ENCODE data around the gene NAPB. TPM values are rescaled to one million over a fixed set of nuclear protein-coding genes. Genes with fewer than 3 reads are reported as not detected.

NAPB gene
- total RNA-seq, 2 experiments from 2014 or later: 9.7 to 10.3 TPM

DNA sequence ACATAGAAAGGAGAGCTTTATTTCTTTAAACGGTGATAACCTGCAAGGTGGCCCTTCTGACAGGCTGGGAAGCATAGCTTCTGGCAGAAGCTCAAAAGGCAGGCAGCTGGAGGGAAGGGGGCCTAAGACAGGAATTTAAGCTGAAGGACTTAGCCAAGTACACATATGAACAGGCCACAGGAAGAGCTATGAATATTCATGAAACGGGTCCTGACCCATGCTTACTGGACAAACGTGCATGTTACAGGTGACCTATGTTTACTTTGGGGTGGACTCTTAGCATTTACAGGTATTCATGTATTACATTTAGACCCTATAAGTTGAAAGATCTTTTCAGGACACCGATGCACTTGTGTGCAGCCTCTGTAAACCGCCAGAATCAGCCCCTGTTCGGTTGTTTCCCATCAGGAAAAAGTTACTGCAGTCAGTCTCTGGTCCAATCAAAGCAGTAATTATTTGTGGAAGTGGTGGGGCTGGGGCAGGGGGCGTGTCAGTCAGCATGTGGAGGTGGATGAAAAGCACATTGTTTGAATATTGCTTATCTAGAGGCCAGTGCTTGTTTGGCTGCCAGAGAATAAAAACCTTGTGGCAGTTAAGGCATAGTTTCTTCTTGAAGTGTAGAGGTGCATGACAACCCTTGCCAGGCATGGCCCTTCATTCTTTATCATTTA is 62.2 kb downstream of the NAPB start:
- POLR2A ChIA-PET: interaction anchor here (0.8 to 3.0 kb wide), 2 partner anchors 9 to 41 kb away, joined by 3 to 23 read pairs; partner anchors contain the start of gene NXT1

DNA sequence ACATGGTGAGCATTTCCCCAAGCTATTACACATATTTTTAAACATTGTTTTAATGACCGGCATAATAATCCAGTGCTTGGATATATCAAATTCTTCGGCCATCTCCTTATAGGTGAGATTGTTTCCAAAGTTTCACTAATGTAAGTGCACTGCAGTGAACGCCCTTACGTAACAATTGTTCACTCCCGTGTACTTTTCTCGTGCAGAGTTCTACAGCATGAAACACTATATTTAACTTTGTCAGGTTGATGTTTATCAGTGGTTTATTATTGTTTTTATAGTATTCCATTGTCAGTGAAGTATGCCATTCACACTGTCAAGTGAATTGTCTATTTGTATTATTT is 62.8 kb downstream of the NAPB start:
- POLR2A ChIA-PET: interaction anchor here (0.8 to 3.0 kb wide), 4 partner anchors 8 to 63 kb away, joined by 3 to 23 read pairs (median 6); partner anchors contain the start of genes NAPB and NXT1
- CTCF ChIA-PET: interaction anchor here (1.2 to 3.4 kb wide), 2 partner anchors 9 to 62 kb away, joined by 4 to 14 read pairs; partner anchors contain the start of gene NAPB

More for the DNA sequence above, 62.2 kb downstream of the NAPB start:
- CTCF ChIA-PET: interaction anchor here (3.4 kb wide), 1 partner anchor 62 kb away, joined by 14 read pairs; the partner anchor contains the start of gene NAPB

DNA sequence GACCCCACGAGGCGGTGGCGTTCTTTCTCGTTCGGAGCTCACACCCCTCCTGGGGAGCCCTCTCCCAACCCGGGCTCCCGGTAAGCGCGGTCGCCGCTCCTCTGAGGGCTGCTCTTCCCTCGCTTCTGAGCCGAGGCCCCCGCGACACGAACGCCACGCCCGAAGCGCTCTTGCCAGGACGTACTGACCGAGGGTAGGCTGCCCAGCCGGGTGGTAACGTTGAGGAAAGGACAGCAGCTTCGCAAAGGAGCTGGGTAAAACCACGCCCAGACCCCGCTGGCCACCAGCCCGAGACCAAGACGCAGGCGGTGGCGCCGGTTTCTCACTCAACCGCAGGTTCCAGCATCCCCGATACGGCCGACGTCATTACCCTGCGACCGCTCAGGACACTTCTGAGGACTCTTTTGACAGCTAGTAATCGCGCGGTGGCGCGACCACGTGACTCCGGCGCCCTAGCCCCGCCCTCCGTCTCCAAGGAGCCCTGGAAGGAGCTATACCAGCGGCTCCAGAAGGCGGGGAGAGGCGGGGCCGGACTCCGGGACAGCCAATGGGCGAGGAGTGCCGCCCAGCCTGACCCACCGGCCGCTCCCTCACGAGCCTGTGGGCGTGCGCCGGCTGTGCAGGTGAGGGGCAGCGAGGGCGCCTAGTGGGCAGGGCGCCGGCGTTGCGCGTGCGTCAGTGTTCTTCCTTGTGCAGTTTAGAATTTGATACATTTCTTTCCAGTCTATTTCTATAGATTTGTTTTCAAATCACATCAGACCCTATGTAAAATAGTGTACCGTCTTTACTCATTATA is 63.3 kb downstream of the NAPB start:
- ChIA-PET CTCF (interaction anchor here (0.7 to 3.4 kb wide), 3 partner anchors 8 to 87 kb away, joined by 3 to 14 read pairs (median 4); partner anchors contain the start of gene NAPB), POLR2A (interaction anchor here (1.0 to 3.0 kb wide), 3 partner anchors 8 to 63 kb away, joined by 4 to 23 read pairs (median 8); partner anchors contain the start of genes NAPB and NXT1)

DNA sequence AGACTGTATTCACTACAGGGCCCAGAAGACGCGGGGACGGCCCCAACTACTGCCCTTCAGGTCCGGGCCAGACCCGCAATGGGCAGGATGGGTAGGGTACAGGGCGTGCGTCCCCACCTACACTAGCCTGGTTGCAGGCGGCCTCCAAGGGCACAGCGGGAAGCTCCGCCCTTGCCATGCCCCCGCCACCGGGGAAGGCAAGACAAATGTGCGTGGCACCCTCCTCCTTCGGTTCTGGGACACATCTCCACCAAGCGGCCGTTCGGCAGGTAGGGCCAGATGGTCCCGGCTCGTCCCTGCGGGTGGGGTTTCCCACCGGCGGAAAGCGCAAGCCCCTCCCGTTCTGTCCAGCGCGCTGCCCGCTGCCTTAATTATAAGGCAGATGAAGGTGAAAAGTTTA is 65.1 kb downstream of the NAPB start:
- ChIA-PET CTCF (no interaction called here), POLR2A (no interaction called here)

DNA sequence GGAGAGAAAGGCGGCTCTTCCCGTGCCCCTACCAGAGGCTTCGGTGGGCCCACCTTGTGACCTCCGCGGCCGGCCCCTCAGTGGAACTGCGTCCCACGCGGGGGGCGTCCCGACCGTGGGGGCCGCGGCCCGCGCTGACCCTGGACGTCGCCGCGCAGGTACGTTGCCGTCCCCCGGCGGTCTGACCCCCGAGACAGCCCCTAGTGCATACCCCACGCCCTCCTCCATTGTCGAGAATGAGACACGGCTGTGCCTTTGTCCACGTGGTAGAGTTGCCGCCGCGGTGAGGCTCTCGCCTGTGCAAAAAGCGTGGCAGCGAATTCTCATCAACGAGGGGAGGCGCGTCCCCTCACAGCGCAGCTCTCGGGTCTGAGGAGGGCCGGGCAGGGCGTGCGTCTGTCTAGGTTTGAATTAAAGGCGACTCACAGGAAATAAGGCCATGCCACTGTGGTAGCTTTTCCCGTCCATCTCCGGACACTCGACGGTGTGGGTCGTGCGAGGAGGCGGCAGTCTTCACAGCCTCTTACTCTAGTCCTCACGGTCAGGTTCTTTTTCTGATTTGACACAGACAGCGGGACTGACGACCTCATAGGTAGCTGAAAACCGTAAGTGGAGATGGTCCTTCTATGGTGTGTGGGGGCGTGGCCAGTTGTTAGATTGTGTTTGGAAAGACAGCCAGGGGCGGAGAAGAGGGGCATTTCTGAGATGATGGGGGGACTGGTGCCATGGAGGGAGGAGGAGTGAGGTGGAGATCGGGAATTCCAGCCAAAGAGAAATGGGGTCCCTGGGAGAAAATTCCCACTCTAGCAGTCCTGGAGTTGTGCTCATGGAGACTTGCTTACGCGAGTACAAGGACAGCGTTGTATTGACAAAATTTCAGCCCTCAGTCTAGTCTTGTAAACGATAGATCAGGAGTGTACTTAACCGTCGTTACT is 70.1 kb downstream of the NAPB start:
- CTCF ChIA-PET: interaction anchor here (0.7 to 3.2 kb wide), 3 partner anchors 10 to 562 kb away, joined by 3 to 18 read pairs (median 10); partner anchors contain the start of gene NAPB
- POLR2A ChIA-PET: interaction anchor here (0.8 to 3.3 kb wide), 5 partner anchors 8 to 265 kb away, joined by 3 to 39 read pairs (median 23); partner anchors contain the start of genes CD93, GZF1 and NAPB

DNA sequence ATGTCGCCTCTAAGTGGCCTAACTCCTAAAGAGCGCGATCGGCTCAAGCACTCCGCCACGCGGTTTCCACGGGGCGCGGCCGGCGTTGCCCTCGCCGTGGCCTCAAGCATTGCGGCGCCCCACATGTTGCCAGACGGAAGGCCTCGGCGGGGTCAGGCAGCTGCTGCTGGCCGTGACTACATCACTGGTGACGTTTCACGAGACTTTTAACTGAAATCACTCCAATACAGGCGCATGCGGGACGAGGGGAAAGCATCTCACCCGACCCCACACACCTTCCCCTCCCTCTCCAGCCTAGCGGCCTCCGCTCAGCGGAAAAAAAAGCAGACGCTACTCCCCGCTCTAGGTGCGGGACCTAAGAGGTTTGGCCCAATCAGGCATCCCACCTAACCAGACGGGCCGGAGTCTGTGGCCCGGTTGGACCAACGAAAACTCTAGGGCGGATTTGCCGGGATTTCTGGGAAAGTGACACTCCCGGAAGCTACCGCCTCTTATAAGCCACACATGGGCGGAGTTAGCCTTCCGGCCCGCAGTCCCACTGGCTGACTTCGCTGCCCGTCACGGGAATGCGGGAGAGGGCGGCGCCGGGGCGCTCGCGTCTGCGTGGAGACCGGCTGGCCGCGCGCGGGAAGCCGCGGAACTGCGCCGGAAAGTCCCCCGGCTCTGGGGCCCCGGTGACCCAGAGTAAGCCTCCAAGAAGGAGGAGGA is 70.9 kb downstream of the NAPB start, which contains the start of gene NXT1:
TSS of gene NXT1 (plus strand) at position 596 of the 708 bp plus-strand sequence. CDS start 3,251 bp downstream, outside the sequence.
- CTCF ChIA-PET: interaction anchor here (0.7 to 3.2 kb wide), 7 partner anchors 11 to 563 kb away, joined by 3 to 18 read pairs (median 3); partner anchors contain the start of gene NAPB
- POLR2A ChIA-PET: interaction anchor here (0.6 to 3.3 kb wide), 12 partner anchors 8 to 660 kb away, joined by 3 to 39 read pairs (median 4); partner anchors contain the start of genes CD93, GZF1 and NAPB

DNA sequence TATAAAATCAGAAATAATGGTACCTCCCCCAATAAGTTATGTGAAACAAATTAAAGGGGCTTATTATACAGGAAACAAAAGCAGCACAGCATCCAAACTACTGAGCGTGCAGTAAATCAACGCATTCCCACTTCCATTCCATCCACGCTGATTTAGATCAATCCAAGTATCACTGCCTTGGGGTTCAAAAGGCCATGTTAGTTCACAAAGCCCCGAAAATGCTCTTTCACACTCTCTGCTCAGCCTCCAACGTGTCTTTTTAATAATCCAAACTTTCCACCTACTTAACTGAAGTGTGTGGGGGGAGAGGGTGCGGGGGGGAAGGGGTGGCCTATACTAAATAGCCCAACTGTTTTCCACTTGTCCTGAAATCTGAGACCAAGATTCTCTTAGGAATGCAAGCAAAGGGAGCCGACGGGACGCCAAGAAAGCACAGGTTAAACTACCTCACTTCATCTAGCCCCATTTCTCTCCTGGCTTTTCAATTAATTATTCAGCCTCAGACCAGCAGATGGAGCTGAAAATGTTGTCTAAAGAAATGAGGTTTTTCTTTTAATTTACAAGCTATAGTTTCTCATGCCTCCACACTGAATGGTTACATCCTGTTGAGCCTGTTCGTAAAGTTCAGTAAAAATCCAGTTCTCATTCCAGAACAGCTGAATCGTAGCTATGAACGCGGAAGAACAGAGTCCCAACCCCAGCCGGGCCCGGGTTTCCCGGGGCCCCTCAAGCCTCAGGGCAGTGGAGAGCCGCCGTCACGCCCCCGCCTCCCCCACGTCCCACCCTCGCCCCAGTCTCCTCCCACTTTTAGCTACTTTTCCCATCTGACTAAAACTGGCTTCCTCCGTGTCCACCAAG is 71.7 kb downstream of the NAPB start:
- ChIA-PET CTCF (interaction anchor here (0.7 to 3.2 kb wide), 7 partner anchors 8 to 71 kb away, joined by 3 to 18 read pairs (median 3); partner anchors contain the start of gene NAPB), POLR2A (interaction anchor here (0.5 to 3.3 kb wide), 12 partner anchors 9 to 1899 kb away, joined by 3 to 39 read pairs (median 4); partner anchors contain the start of genes GZF1, NAPB and PYGB)

DNA sequence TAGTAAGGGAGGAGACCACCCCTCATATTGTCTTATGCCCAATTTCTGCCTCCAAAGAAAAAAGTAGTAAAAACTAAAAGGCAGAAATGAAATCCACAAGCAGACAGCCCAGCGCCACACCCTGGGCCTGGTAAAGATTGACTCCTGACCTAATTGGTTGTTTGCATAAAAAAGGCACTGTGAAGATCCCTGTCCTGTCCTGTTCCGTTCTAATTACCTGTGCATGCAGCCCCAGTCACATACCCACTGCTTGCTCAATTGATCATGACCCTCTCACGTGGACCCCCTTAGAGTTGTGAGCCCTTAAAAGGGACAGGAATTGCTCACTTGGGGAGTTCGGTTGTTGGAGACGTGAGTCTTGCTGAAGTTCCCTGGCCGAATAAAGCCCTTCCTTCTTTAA is 72.8 kb downstream of the NAPB start:
- POLR2A ChIA-PET: interaction anchor here (3.3 kb wide), 1 partner anchor 72 kb away, joined by 39 read pairs; the partner anchor contains the start of gene NAPB
- CTCF ChIA-PET: interaction anchor here (3.2 kb wide), 1 partner anchor 72 kb away, joined by 18 read pairs; the partner anchor contains the start of gene NAPB

DNA sequence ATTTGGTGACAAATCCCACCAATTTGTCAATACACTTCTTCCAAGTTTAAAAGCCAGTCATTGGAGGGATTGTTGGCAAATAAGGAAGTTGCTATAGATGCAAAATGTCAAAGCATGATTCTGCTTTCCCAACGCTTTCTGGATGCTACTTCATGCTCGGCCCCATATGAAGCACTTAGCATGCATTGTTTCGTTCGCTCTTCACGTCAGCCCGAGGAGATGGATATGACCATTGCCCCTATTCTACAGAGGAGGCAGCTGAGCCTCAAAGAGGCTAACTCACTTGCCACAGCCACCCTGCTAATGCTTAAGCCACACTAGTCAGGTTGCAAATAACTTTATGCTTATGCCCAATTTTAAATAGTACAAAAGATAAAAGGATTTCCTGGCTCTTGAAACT is 73.5 kb downstream of the NAPB start:
- ChIA-PET CTCF (no interaction called here), POLR2A (no interaction called here)

DNA sequence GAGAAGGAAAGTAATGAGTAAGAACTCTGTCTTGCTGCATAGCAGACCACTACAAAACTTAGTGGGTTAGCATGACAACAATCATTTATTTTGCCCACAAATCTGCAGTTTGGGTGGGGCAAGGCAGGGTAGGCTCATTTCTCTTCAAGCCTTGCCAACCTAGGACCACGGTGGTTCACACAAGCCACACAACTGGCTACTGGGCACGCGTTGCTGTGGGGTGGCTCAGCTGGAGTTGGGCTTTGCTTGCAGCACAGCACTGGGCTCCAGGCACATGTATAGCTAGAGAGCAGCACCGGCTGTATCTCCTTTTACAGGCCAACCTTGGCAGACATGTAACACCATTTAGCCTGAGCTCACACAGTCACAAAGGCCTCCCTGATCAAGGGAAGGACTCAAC is 75.3 kb downstream of the NAPB start:
- POLR2A ChIA-PET: no interaction called here

DNA sequence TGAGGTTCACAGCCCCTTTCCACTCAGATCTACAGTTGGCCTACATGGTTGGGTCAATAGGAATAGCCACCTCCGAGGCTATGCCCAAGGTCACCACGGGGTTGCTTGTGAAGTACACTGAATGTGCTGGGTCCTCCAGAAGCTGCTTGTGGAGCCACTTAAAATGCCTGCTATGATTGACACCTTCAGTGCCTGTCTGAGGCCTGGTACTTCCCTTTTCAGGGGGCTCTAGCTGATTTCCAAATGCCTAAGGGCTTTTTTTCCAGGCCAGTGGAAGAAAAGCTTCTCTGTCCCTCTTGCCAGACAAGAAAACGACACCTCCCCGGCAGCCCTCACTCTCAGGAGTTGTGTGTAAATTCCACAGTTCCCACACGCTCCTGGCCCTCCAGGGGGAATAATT is 77.0 kb downstream of the NAPB start:
- CTCF ChIA-PET: no interaction called here
- POLR2A ChIA-PET: no interaction called here

More for the DNA sequence above, 75.3 kb downstream of the NAPB start:
- CTCF ChIA-PET: no interaction called here

DNA sequence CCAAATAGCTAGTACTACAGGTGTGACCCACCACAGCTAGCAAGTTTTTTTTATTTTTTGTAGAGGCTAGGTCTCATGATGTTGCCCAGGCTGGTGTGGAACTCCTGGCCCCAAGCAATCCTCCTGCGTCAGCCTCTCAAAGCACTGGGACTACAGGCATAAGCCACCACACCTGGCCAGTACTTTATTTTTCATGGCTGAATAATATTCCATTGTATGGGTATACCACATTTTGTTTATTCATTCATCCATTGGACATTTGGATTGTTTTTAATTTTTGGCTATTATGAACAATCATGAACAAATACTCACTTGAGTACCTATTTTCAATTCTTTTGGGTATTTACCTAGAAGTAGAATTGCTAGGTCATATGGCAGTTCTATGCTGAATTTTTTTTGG is 77.7 kb downstream of the NAPB start:
- POLR2A ChIA-PET: no interaction called here
- CTCF ChIA-PET: no interaction called here

DNA sequence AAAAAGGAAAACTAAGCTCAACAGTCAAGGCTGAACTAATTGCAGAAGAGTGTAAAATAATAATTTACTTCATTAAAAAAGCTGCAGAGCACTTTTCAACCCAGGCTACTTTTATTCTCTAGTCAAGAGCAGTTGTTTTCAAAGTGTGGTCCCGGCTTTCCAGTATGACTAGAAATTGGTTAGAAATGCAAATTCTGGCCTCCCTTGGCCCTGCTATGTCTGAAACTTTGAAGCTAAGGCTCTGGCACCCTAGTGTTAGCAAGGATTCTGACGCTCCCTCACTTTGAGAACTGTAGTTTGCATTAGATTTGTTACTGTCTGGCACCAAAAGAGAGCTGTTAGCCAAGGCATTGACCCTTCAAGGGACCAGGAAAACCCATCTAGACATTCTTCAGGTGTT is 80.2 kb downstream of the NAPB start:
- POLR2A ChIA-PET: interaction anchor here (1.3 kb wide), 1 partner anchor 9 kb away, joined by 4 read pairs; no protein-coding TSS in a partner anchor
- CTCF ChIA-PET: interaction anchor here (0.7 to 1.3 kb wide), 2 partner anchors 649 to 1527 kb away, joined by 3 to 7 read pairs; no protein-coding TSS in a partner anchor

DNA sequence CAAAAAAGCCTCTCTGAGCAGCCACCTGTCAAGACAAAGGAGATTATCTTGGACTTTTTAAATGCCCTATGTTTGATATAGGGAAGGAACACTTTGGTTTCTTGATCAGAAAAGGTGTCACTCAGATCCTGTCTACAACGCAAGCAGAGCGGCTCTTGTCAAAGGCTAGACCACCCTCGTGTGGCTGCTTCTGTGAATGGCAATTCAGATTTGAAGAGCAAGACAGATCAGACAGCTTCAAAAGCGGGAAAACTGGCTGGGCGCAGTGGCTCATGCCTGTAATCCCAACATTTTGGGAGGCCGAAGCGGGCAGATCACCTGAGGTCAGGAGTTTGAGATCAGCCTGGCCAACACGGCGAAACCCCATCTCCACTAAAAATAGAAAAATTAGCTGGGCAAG is 80.8 kb downstream of the NAPB start:
- POLR2A ChIA-PET: interaction anchor here (1.3 kb wide), 1 partner anchor 9 kb away, joined by 4 read pairs; no protein-coding TSS in a partner anchor
- CTCF ChIA-PET: interaction anchor here (1.3 kb wide), 1 partner anchor 649 kb away, joined by 3 read pairs; no protein-coding TSS in a partner anchor

DNA sequence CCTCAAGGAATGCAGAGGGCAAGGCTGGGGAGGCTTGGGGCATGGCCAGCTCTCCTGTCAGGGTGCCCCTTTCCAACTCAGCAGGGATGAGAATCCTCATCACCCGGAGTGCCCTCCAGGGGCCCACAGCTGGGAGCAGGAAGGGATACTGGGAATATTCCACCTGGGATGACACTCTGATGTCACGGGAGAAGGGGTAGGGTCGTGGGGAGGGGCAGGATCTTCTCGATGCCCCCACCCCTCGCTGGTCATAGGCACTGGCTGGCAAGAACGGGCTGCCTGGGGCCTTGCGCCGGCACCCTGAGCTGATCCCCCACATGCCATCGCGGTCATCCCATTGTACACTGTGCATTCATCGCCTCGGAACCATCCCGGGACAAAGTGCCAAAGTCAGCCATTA is 81.3 kb downstream of the NAPB start:
- ChIA-PET CTCF (interaction anchor here (0.9 to 1.3 kb wide), 2 partner anchors 10 to 648 kb away, joined by 3 read pairs; no protein-coding TSS in a partner anchor), POLR2A (interaction anchor here (1.3 kb wide), 1 partner anchor 10 kb away, joined by 4 read pairs; no protein-coding TSS in a partner anchor)

DNA sequence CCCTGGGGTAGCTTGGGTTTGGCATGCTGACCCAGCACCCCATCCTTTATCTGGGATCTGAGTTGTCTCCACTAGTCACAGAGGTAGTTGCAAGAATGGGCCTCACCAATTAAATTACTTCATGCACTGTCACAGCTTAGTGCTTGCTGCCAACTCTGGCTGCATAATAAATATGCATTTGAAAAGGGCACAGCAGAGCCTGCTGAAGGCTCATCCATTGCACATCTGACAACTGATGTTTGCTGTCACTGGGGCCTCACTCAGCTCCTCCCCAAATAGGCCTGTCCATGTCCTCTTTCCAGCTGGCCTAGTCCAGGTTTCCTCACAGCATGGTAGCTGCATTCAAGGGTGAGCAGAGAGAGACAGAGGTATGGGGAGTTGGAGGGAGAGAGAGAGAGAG is 84.0 kb downstream of the NAPB start:
- CTCF ChIA-PET: no interaction called here
- POLR2A ChIA-PET: no interaction called here

DNA sequence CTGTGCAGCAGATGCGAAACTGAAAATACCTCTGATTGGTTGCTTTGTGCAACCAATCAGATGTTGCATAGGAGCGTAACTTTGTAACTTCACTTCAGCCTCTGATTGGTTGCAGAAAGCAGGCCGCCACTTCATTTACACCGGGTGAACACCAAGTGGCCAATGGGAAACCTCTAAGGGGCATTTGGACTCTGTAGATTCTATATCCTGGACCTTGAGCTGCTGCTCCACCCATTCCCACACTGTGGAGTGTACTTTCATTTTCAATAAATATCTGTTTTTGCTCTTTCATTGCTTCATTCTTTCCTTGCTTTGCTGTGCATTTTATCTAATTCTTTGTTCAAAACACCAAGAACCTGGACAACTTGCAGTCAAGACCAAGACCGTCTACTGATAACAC is 84.8 kb downstream of the NAPB start:
- CTCF ChIA-PET: no interaction called here
- POLR2A ChIA-PET: no interaction called here
